SH-SY5Y (cell line): ENCODE data around the gene PCDH9.

Experiments
- GATA2 ChIP-seq: IDR thresholded peaks from 2 replicates; pipeline ENCODE4 v1.6.1; 2011; ENCODE audit warnings: mild to moderate bottlenecking, low read depth, low read length
- GATA3 ChIP-seq: IDR thresholded peaks from 2 replicates; pipeline ENCODE4 v1.6.1; 2011; ENCODE audit warnings: low read depth, mild to moderate bottlenecking, low read length, moderate library complexity

Gene PCDH9

GRCh38 chr13:67231289-67232000 is 1.3 kb upstream of the PCDH9 start:
- TF ChIP-seq GATA2 (no peak), GATA3 (no peak)

- TF ChIP-seq GATA2 (no peak; the same call in 1 of the 2 replicates), GATA3 (no peak)
These were observed 510 bp upstream of the PCDH9 start for GRCh38 chr13:67230404-67231288.

GRCh38 chr13:67228916-67229315 is 1.2 kb downstream of the PCDH9 start:
- TF ChIP-seq GATA2, result no peak
- no peak for TF ChIP-seq GATA3

- TF ChIP-seq GATA2 (no peak), GATA3 (no peak)
These were observed 2.1 kb downstream of the PCDH9 start for GRCh38 chr13:67228031-67228430.

GRCh38 chr13:67227131-67227983 is 2.8 kb downstream of the PCDH9 start:
- no peak for TF ChIP-seq GATA2
- TF ChIP-seq GATA3, result no peak

GRCh38 chr13:67226696-67227095 is 3.4 kb downstream of the PCDH9 start:
- TF ChIP-seq GATA2 (no peak), GATA3 (no peak)

GRCh38 chr13:67225252-67226159 is 4.6 kb downstream of the PCDH9 start:
- no peak for TF ChIP-seq GATA3
- TF ChIP-seq GATA2, result no peak

- TF ChIP-seq GATA3 (no peak), GATA2 (no peak)
These were observed 5.8 kb downstream of the PCDH9 start for GRCh38 chr13:67224148-67224846.

GRCh38 chr13:67223742-67224141 is 6.4 kb downstream of the PCDH9 start:
- TF ChIP-seq GATA2, result no peak
- TF ChIP-seq GATA3, result no peak

- TF ChIP-seq GATA3 (no peak), GATA2 (no peak)
These were observed 7.1 kb downstream of the PCDH9 start for GRCh38 chr13:67223024-67223423.

- TF ChIP-seq GATA2 (no peak), GATA3 (no peak)
These were observed 8.4 kb downstream of the PCDH9 start for GRCh38 chr13:67221630-67222226.

GRCh38 chr13:67219113-67219512 is 11.0 kb downstream of the PCDH9 start:
- no peak for TF ChIP-seq GATA2
- TF ChIP-seq GATA3, result no peak

GRCh38 chr13:67217880-67218279 is 12.3 kb downstream of the PCDH9 start:
- TF ChIP-seq GATA3, result no peak
- TF ChIP-seq GATA2, result no peak
